Measurements from ENCODE around the gene FDCSP. TPM values are rescaled to one million over a fixed set of nuclear protein-coding genes. Genes with fewer than 3 reads are reported as not detected.
"Not testable (repeated sequence)": the region's sequence is repeated elsewhere in the genome, so short reads cannot be mapped to it uniquely, and the experiment has no call there.

FDCSP gene
- polyA plus RNA-seq, 3 donors from 2014 or later: not detected

DNA sequence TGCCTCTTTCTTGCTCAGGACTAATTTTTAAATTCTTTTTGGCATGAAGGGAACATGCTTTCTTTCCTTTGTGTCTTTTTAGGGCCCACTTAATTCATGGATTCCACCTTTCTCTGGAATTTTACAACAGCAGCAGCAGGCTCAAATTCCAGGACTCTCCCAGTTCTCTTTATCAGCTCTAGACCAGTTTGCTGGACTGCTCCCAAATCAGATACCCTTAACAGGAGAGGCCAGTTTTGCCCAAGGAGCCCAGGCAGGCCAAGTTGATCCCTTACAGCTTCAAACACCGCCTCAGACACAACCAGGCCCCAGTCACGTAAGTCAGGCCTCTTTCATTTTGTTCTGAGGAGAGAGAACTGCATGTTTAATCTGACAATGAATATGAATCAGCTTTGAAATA, 28.1 kb upstream of the FDCSP start:
- no peak overlapping the region for H3K4me3 Mint-ChIP-seq
- H3K4me1 Mint-ChIP-seq: no peaks in the 10 kb centered on the region
- DNase-seq: no peak
- H3K27me3 Mint-ChIP-seq (ENCODE audit: low read depth in 3 of 3): no peaks in the 10 kb centered on the region
- peaks cover 0 to 11% (median 0%) of the 10 kb centered on the region in 6 donors for H3K9me3 Mint-ChIP-seq
- no peak overlapping the region for H3K27ac Mint-ChIP-seq
- no peaks in the 10 kb centered on the region for H3K36me3 Mint-ChIP-seq

DNA sequence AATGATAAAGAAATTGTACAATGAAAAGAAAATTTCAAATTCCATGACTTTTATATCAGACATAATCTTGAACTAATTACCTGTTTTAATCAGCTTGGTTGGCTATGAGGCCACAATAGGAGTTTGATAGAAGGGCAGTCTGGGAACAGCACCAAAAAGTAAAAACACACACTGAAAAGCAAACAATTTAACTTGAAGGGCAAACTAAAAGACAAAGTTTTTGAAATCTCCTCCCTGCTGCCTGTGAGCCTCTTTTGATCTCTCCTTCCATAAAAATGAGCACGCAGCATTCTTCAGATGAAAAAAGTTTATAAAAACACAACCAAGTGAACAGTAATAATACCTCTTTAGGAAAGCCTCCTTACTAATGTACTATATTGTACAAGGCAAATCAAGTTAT, 22.3 kb upstream of the FDCSP start:
- no peak for DNase-seq
- Mint-ChIP-seq H3K4me3 (no peak overlapping the region), H3K4me1 (no peaks in the 10 kb centered on the region), H3K27me3 (ENCODE audit: low read depth in 3 of 3) (no peaks in the 10 kb centered on the region), H3K9me3 (peaks cover 0 to 5% (median 0%) of the 10 kb centered on the region in 6 donors), H3K27ac (no peak overlapping the region), H3K36me3 (no peaks in the 10 kb centered on the region)

DNA sequence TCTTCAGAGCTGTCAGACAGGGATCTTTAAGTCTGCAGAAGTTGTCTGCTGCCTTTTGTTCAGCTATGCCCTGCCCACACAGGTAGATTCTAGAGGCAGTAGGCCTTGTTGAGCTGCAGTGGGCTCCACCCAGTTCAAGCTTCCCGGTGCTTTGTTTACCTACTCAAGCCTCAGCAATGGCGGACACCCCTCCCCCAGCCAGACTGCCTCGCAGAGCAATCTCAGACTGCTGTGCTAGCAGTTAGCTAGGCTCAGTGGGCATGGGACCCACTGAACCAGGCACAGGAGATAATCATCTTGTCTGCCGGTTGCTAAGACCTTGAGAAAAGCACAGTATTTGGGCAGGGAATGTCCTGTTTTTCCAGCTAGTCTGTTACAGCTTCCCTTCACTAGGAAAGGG, 13.2 kb upstream of the FDCSP start:
- H3K9me3 Mint-ChIP-seq: peaks cover 3 to 24% (median 12%) of the 10 kb centered on the region in 6 donors
- not testable (repeated sequence) for H3K4me3 Mint-ChIP-seq; H3K4me1 Mint-ChIP-seq; DNase-seq; H3K36me3 Mint-ChIP-seq; H3K27ac Mint-ChIP-seq; H3K27me3 Mint-ChIP-seq (ENCODE audit: low read depth in 3 of 3)

DNA sequence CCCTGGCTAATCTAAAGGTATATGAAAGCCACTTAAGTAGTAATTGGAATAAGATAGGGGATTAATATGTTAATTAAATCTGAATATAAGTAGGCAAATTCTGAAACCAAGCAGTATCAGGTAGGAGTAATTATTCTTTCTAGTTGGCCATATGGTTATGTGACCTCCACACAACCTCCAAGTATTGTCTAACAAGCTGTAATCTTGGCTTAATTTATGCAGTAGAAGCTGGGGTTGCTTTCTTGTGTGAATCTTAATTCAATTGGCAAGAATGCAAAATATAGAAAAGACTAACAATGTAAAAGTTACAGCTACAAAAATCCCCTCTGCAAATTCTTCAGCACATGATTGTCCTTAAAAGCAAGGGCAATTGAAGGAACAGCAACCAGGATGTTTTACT, 9.8 kb upstream of the FDCSP start:
- not testable (repeated sequence) for H3K27me3 Mint-ChIP-seq (ENCODE audit: low read depth in 3 of 3); H3K27ac Mint-ChIP-seq; H3K4me3 Mint-ChIP-seq; DNase-seq; H3K4me1 Mint-ChIP-seq; H3K36me3 Mint-ChIP-seq
- peaks cover 3 to 22% (median 8%) of the 10 kb centered on the region in 6 donors for H3K9me3 Mint-ChIP-seq

DNA sequence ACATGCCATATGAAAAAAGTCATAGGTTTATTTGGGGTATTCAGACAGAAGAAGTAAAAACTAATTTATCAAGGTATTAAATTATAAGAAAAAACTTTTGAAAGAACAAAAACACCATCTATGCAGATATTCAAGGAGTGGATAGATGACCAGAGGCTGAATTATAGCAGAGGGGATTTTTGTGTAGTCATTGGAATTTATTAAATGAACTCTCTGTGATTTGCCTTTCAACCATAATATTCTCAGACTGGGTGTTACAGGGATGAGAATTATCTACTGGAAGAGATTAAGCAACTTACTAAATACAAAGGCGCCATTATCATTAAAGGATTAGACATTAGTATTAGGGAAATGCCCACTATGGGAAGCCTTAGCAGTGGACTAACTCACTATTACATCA, 9.4 kb upstream of the FDCSP start:
- not testable (repeated sequence) for H3K36me3 Mint-ChIP-seq; DNase-seq; H3K27me3 Mint-ChIP-seq (ENCODE audit: low read depth in 3 of 3); H3K4me1 Mint-ChIP-seq; H3K27ac Mint-ChIP-seq; H3K4me3 Mint-ChIP-seq
- peaks cover 3 to 22% (median 8%) of the 10 kb centered on the region in 6 donors for H3K9me3 Mint-ChIP-seq

DNA sequence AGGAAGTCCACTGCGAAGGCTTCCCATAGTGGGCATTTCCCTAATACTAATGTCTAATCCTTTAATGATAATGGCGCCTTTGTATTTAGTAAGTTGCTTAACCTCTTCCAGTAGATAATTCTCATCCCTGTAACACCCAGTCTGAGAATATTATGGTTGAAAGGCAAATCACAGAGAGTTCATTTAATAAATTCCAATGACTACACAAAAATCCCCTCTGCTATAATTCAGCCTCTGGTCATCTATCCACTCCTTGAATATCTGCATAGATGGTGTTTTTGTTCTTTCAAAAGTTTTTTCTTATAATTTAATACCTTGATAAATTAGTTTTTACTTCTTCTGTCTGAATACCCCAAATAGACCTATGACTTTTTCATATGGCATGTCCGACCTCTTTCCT, 4.5 kb upstream of the FDCSP start:
- not testable (repeated sequence) for H3K4me3 Mint-ChIP-seq; H3K36me3 Mint-ChIP-seq; H3K4me1 Mint-ChIP-seq; H3K27me3 Mint-ChIP-seq (ENCODE audit: low read depth in 3 of 3); H3K27ac Mint-ChIP-seq; DNase-seq
- peaks cover 0 to 12% (median 3%) of the 10 kb centered on the region in 6 donors for H3K9me3 Mint-ChIP-seq

DNA sequence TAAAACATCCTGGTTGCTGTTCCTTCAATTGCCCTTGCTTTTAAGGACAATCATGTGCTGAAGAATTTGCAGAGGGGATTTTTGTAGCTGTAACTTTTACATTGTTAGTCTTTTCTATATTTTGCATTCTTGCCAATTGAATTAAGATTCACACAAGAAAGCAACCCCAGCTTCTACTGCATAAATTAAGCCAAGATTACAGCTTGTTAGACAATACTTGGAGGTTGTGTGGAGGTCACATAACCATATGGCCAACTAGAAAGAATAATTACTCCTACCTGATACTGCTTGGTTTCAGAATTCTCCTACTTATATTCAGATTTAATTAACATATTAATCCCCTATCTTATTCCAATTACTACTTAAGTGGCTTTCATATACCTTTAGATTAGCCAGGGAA, 4.1 kb upstream of the FDCSP start:
- DNase-seq; H3K27ac Mint-ChIP-seq; H3K36me3 Mint-ChIP-seq; H3K4me1 Mint-ChIP-seq; H3K4me3 Mint-ChIP-seq; H3K27me3 Mint-ChIP-seq (ENCODE audit: low read depth in 3 of 3): not testable (repeated sequence)
- peaks cover 0 to 11% (median 3%) of the 10 kb centered on the region in 6 donors for H3K9me3 Mint-ChIP-seq

DNA sequence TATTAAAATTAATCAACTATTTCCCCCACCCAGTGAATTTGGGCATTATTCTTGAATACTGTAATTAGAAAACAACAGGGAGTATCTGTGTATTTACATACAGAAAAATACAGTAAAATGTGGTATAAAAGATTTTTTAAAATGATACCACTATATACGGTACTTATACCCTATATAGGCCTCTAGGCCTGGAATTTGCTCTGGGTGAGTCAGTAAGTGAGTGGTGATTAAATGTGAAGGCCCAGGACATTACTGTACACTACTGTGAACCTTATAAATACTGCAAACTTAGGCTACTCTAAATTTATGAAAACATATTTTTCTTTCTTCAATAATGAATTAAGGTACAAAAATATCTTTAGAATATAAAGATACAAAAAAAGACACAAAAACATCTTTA, 10.2 kb downstream of the FDCSP start:
- no peak for DNase-seq
- no peaks in the 10 kb centered on the region for H3K4me1 Mint-ChIP-seq
- peaks cover 0 to 5% (median 0%) of the 10 kb centered on the region in 6 donors for H3K9me3 Mint-ChIP-seq
- H3K27ac Mint-ChIP-seq: no peak overlapping the region
- peaks cover 0 to 1% (median 0%) of the 10 kb centered on the region in 3 donors for H3K27me3 Mint-ChIP-seq (ENCODE audit: low read depth in 3 of 3)
- H3K4me3 Mint-ChIP-seq: no peak overlapping the region
- no peaks in the 10 kb centered on the region for H3K36me3 Mint-ChIP-seq

DNA sequence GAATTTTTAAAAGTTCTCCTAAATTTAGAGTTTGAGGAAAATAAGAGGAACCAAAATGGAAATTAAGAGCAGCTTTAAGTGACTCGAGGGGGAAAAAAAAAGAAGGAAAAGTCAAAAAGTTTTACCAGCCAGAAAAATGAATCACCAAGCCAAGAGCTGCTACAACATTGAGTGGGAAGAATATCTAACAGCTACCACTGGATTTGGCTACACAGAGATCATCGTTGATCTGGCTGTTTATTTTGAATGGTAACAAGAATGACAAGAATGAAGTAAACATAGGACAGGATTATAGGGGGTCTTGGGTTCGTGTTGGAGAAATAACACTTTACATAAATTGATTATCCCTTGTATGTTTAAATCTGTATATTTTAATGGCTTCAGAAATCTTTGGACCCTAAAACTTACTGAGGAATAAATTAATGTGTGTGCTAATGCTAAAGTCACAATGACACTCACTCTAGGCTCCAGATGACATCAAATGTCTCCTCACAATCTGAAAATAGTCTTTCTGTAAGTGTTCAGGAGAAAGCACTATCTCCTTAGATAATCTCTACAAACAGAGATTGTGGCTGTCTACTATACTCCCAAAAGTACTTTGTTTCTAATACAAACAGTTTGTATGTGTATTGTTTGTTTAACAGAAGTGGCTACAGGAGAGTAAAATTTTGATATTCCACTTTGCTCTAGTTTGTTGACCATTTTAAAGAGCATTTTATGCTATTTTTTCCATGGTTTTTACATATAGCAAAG, 13.4 kb downstream of the FDCSP start:
- no peak overlapping the region for H3K27ac Mint-ChIP-seq
- no peak for DNase-seq
- peaks cover 0 to 5% (median 0%) of the 10 kb centered on the region in 6 donors for H3K9me3 Mint-ChIP-seq
- no peak overlapping the region for H3K4me3 Mint-ChIP-seq
- H3K27me3 Mint-ChIP-seq (ENCODE audit: low read depth in 3 of 3): peaks cover 0 to 1% (median 0%) of the 10 kb centered on the region in 3 donors
- H3K36me3 Mint-ChIP-seq: no peaks in the 10 kb centered on the region
- no peaks in the 10 kb centered on the region for H3K4me1 Mint-ChIP-seq

DNA sequence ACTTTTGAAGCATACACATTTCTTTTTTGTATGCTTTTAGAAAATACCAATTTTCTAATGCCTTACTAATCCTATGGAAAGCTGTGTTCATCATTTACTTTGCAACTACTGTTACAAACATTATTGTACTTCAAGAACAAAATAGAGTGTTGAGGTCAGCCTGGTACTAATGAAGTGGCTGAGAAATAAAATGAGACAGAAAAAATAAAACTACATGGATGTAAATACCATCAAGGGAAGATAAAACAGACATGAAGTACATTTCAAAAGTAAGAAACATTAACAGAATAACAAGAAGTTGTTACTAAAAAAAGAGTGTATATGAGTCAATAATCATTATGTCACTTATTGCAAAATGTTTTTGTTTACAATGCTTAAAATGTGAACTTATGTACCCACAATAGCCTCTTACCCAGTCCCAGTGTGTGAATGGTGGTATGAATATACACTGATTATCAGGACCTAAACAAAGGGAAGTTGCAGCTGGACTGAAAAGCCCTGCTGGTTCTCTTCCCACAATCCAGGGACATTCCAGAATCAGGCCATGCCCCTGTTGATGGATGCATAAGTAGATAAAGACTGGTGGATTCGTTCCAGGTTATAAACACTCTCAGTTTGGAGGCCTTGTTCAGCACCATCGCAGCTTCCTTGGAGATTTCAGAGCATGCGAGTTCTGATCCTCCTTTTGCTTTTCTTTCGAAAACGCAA, 14.1 kb downstream of the FDCSP start:
- Mint-ChIP-seq H3K4me3 (no peak overlapping the region), H3K36me3 (no peaks in the 10 kb centered on the region), H3K27me3 (ENCODE audit: low read depth in 3 of 3) (peaks cover 0 to 1% (median 0%) of the 10 kb centered on the region in 3 donors), H3K27ac (no peak overlapping the region), H3K4me1 (no peaks in the 10 kb centered on the region), H3K9me3 (peaks cover 0 to 5% (median 0%) of the 10 kb centered on the region in 6 donors)
- no peak for DNase-seq

DNA sequence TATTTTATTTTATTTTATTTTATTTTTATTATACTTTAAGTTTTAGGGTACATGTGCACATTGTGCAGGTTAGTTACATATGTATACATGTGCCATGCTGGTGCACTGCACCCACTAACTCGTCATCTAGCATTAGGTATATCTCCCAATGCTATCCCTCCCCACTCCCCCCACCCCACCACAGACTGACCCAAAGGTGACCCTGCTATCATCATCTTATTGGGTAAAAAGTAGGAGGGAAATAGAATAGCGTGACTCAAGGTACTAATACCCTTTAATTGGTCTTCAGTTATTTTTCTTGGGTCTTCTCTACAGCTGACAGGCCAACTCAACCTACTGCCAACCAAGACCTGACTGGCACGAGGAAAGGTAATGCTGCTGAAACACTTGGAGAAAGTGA, 16.4 kb downstream of the FDCSP start, which contains the start of gene CSN3:
Gene CSN3 (plus strand): TSS at position 301 of the 400 bp plus-strand sequence. CDS start 2,223 bp downstream, outside the sequence.
- H3K4me3 Mint-ChIP-seq; DNase-seq; H3K9me3 Mint-ChIP-seq; H3K36me3 Mint-ChIP-seq; H3K27ac Mint-ChIP-seq; H3K27me3 Mint-ChIP-seq (ENCODE audit: low read depth in 3 of 3); H3K4me1 Mint-ChIP-seq: not testable (repeated sequence)

DNA sequence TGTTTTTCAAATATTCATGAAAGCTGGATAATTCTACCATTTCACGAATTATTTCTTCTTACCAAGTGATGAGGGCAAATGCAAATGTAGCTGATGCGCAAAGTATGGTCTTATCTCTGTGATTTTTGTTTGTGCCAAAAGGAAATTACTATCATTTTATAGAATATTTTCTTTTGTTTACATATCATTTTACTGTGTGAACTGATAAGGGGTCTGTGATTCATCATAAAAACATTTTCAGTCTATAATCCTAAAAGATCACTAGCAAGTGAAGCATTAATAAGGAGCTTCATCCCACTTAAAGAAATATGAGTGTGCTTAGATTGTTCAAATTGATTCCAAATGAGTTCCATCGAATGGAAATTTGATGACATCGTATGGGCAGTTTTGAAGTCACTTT, 17.2 kb downstream of the FDCSP start:
- Mint-ChIP-seq H3K4me1 (no peaks in the 10 kb centered on the region), H3K4me3 (no peak overlapping the region), H3K27ac (no peak overlapping the region), H3K27me3 (ENCODE audit: low read depth in 3 of 3) (peaks cover 0 to 1% (median 0%) of the 10 kb centered on the region in 3 donors), H3K9me3 (peaks cover 0 to 8% (median 0%) of the 10 kb centered on the region in 6 donors), H3K36me3 (no peaks in the 10 kb centered on the region)
- DNase-seq: no peak

DNA sequence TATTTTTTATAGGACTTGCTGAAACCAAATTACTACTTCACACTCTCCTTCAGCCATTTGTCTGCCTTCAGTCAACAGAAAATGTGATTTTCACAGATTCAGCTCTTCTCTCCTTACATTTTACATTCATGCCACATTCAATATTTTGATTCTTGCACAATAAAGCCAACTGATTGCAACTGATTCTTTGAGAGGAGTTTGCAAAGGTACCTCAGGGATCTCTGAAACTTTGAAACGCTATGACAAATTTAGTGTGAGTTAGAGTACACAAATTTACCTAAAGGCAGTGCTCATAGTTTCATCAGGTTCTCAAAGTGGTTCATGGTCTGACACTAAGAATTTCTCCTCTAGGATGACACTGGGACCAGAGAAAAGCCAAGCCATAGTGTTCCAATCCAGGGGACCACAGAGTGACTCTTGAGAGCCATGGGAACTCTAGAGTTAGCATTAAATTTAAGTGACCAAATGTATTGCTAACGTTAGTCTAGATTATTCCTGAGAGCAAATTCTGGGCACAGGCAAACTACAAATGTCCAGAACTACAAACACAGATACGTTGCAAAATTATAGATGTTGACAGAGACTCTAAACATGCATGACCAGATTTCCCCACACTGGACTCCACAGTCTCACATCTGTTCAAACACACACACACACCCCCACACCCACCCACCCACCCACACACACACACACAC, 25.5 kb downstream of the FDCSP start:
- no peaks in the 10 kb centered on the region for H3K4me1 Mint-ChIP-seq
- peaks cover 0 to 15% (median under 1%) of the 10 kb centered on the region in 6 donors for H3K9me3 Mint-ChIP-seq
- H3K36me3 Mint-ChIP-seq: no peaks in the 10 kb centered on the region
- H3K27ac Mint-ChIP-seq: no peak overlapping the region
- H3K4me3 Mint-ChIP-seq: no peak overlapping the region
- DNase-seq: no peak
- peaks cover 0 to 1% (median 0%) of the 10 kb centered on the region in 3 donors for H3K27me3 Mint-ChIP-seq (ENCODE audit: low read depth in 3 of 3)

DNA sequence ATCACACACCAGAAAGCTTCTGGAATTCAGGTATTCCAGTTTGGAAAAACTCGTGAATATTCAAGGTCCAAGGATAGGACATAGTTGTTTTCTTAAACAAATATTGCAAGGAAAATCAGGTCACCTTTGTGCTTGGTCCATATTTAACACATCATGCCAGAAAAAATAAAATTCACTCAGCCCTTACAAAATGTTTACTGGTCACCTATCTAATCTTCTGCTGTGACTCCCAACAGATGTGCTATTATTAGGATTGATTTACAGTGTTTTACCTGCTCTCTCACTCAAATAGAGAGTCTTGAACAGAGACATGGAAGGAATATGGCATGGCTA, 26.0 kb downstream of the FDCSP start:
- H3K27me3 Mint-ChIP-seq (ENCODE audit: low read depth in 3 of 3): peaks cover 0 to 1% (median 0%) of the 10 kb centered on the region in 3 donors

More for the DNA sequence above, 26.0 kb downstream of the FDCSP start:
- Mint-ChIP-seq H3K4me1 (no peaks in the 10 kb centered on the region), H3K36me3 (no peaks in the 10 kb centered on the region), H3K4me3 (no peak overlapping the region), H3K9me3 (peaks cover 0 to 15% (median under 1%) of the 10 kb centered on the region in 6 donors), H3K27ac (no peak overlapping the region)
- no peak for DNase-seq

Measured in immature natural killer cell (primary cell).